Kidney glomerular epithelial cell (primary cell): ENCODE results near the gene HIF1A.
A peak's percentile ranks its signal among the peaks of the same experiment; 100 is the strongest.
"Not testable (repeated sequence)": the region's sequence is repeated elsewhere in the genome, so short reads cannot be mapped to it uniquely, and the experiment has no call there.

Experiments
- DNase-seq: peaks from one replicate; lab custom pipeline; 2025; lab: John Stamatoyannopoulos, UW

The HIF1A gene

GRCh38 chr14:61749264-61749663 lies 54.0 kb downstream of the HIF1A start:
- DNase-seq: no peak

GRCh38 chr14:61749867-61750266 lies 54.6 kb downstream of the HIF1A start:
- DNase-seq: peak; percentile 52

- peak; percentile 84 for DNase-seq
These were observed 55.6 kb downstream of the HIF1A start for GRCh38 chr14:61750708-61751474.

GRCh38 chr14:61751475-61751989 lies 56.2 kb downstream of the HIF1A start:
- DNase-seq: no peak

- DNase-seq: no peak
These were observed 57.3 kb downstream of the HIF1A start for GRCh38 chr14:61752626-61753025.

GRCh38 chr14:61753631-61754030 lies 58.3 kb downstream of the HIF1A start:
- DNase-seq: no peak

- DNase-seq: peak; percentile 58
These were observed 59.5 kb downstream of the HIF1A start for GRCh38 chr14:61754627-61755381.

GRCh38 chr14:61755382-61755742 lies 60.0 kb downstream of the HIF1A start:
- DNase-seq: not testable (repeated sequence)

- DNase-seq: no peak
These were observed 60.8 kb downstream of the HIF1A start for GRCh38 chr14:61756135-61756534.

- DNase-seq: no peak
These were observed 64.6 kb downstream of the HIF1A start for GRCh38 chr14:61759878-61760277.

- DNase-seq: no peak
These were observed 66.2 kb downstream of the HIF1A start for GRCh38 chr14:61761557-61761956.

- DNase-seq: peak; percentile 99
These were observed 66.9 kb downstream of the HIF1A start, which contains the start of gene SNAPC1 for GRCh38 chr14:61761959-61762786. Gene SNAPC1, plus strand, starts transcription at chr14:61762420. Its CDS starts 41 bp downstream, at chr14:61762461.

GRCh38 chr14:61764342-61765122 lies 69.2 kb downstream of the HIF1A start:
- DNase-seq: no peak

GRCh38 chr14:61765225-61765943 lies 70.1 kb downstream of the HIF1A start:
- DNase-seq: no peak

- no peak for DNase-seq
These were observed 70.8 kb downstream of the HIF1A start for GRCh38 chr14:61766151-61766550.

- DNase-seq: no peak
These were observed 72.9 kb downstream of the HIF1A start for GRCh38 chr14:61768240-61768639.

GRCh38 chr14:61769893-61770292 lies 74.6 kb downstream of the HIF1A start:
- no peak for DNase-seq

GRCh38 chr14:61774861-61775260 lies 79.5 kb downstream of the HIF1A start:
- no peak for DNase-seq

GRCh38 chr14:61780125-61780524 lies 84.8 kb downstream of the HIF1A start:
- DNase-seq: no peak

- DNase-seq: no peak
These were observed 102.0 kb downstream of the HIF1A start for GRCh38 chr14:61797309-61797708.
